GM12801 (cell line): Measurements from ENCODE around the gene NOL6.

ENCODE experiments used
- TF ChIP-seq, protein P1 (sequence below): IDR thresholded peaks from one replicate; pipeline ENCODE4 v1.5.1; 2011; ENCODE audit warnings: control low read depth; ENCODE audit not compliant: insufficient read length; ENCODE audit errors: extremely low read depth

The NOL6 gene

GRCh38 chr9:33480106-33480505 lies 6.4 kb upstream of the NOL6 start:
- TF ChIP-seq, protein P1, sequence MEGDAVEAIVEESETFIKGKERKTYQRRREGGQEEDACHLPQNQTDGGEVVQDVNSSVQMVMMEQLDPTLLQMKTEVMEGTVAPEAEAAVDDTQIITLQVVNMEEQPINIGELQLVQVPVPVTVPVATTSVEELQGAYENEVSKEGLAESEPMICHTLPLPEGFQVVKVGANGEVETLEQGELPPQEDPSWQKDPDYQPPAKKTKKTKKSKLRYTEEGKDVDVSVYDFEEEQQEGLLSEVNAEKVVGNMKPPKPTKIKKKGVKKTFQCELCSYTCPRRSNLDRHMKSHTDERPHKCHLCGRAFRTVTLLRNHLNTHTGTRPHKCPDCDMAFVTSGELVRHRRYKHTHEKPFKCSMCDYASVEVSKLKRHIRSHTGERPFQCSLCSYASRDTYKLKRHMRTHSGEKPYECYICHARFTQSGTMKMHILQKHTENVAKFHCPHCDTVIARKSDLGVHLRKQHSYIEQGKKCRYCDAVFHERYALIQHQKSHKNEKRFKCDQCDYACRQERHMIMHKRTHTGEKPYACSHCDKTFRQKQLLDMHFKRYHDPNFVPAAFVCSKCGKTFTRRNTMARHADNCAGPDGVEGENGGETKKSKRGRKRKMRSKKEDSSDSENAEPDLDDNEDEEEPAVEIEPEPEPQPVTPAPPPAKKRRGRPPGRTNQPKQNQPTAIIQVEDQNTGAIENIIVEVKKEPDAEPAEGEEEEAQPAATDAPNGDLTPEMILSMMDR = no peak

- TF ChIP-seq, protein P1 = no peak
These were observed 2.8 kb upstream of the NOL6 start for GRCh38 chr9:33476503-33476902.

DNA sequence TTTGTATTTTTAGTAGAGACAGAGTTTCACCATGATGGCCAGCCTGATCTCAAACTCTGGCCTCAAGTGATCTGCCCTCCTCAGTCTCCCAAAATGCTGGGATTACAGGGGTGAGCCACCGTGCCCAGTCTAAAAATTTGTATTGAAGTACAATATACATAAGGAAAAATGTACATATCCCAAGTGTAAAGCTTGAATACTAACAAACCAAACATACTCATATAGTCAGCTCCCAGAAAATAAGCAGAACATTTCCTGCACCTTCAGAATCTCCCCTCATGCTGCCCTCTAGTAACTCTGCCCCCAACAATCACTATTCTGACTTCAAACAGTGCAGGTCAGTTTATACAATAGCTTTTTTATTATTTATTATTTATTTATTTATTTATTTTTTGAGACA lies 1.6 kb upstream of the NOL6 start:
- TF ChIP-seq, protein P1 = no peak

DNA sequence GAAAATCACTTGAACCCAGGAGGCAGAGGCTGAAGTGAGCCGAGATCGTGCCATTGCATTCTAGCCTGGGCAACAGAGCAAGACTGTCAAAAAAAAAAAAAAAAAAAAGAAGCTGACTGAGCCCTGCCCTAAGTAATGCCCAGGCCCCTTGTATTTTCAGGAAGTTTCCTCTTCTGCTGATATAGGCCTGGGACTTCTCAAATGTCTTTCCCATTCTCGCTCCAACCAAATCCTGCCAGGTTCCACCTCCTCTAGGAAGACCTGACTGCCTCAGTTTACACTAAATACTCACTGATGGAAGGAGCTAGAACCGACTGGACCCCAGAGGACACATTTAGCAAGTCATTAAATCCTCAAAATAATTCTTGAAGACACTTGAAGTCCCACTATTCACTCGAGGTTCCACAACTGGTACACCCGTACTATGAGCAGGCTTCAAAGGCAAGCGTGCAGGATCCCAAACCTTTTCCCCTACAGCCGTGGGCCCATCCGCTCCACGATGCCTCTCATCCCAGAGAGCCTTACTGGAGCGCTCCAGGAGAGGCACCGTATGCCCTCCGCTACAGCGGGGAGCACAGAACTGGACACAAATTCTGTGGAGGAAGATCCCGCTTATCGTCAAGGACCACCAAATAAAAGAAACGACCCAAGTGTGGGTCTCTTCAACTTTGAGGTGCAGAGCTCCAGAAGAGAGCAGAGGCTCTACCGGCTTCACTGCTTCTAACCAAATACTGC lies 676 bp downstream of the NOL6 start:
- TF ChIP-seq, protein P1 = no peak

DNA sequence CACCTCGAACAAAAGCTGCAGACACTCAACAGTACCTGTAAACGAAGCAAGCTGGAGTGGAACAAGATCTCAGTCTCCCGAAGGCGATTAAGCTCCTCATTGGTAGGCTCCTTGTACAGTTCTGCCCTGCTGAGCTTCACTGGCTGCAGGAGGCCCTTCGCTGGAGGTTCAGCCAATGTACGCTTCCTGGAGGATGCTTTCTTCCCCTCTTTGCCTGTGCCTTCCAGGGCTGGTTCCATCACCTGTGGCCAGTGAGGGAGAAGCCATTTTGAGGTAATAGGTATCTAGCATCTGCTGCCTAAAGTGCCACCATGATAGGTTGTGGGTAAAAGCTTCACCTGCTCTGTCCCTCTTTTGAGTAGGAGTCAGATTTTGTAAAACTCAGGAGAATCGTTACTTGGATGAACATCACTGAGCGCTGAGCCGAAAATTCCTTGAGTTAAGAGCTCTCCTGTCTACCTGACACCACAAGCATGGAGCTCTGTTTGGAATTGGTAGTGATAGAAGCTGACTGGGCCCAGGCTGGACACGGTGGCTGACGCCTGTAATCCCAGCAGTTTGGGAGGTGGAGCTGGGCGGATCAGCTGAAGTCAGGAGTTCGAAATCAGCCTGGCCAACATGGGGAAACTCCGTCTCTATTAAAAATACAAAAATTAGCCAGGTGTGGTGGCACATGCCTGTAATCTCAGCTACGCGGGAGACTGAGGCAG lies 1.4 kb downstream of the NOL6 start:
- TF ChIP-seq, protein P1 = no peak

GRCh38 chr9:33471361-33471760 lies 2.4 kb downstream of the NOL6 start:
- TF ChIP-seq, protein P1 = no peak

GRCh38 chr9:33469891-33470290 lies 3.8 kb downstream of the NOL6 start:
- TF ChIP-seq, protein P1 = no peak
